Lower leg skin (tissue), 3 donors: ENCODE results near the gene SLC26A11.

Source experiments
- CTCF ChIP-seq, 3 donors: fragments of 450-650 bp; IDR thresholded peaks; one replicate each; pipeline ENCODE4 v1.5.1; 2016; ENCODE audit warnings: antibody characterized with exemption in 3 of 3, mild to moderate bottlenecking in 3 of 3, moderate library complexity in 2 of 3
- POLR2A ChIP-seq, 2 donors: fragments of 450-650 bp; IDR thresholded peaks; one replicate each; pipeline ENCODE4 v1.6.1; 2016 to 2017; ENCODE audit warnings: antibody characterized with exemption in 2 of 2, mild to moderate bottlenecking in 1 of 2, moderate library complexity in 1 of 2

- TF ChIP-seq CTCF (IDR thresholded peaks at IDR 0.05) (no peak), POLR2A (IDR thresholded peaks at IDR 0.05) (no peak)
Measured at GRCh38 chr17:80281516-80281915, 61.3 kb downstream of the SLC26A11 start.
